ENCODE data around the gene FAM228A.
"Not testable (repeated sequence)": the region's sequence is repeated elsewhere in the genome, so short reads cannot be mapped to it uniquely, and the experiment has no call there.

FAM228A gene

DNA sequence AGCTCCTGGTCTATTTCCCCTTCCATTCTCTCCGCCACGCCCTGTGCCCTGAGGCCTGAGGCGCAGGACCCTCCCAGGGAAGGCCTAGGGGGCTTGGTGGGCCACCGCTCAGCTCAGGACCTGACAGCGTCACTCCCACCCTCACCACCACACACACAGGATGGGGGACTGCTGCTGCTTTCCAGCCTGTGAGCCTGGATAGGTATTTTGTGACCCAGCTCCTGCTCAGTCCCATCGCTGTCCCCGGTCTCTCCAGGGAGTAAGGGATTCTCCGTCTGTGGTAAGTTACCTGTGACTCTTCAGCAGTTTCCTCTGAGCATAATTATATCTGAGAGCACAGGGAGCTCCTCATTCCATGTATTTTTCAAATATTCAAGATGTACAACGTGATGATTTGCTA is 16.3 kb downstream of the FAM228A start:
- DNase-seq (ENCODE audit: low spot score): no peak

DNA sequence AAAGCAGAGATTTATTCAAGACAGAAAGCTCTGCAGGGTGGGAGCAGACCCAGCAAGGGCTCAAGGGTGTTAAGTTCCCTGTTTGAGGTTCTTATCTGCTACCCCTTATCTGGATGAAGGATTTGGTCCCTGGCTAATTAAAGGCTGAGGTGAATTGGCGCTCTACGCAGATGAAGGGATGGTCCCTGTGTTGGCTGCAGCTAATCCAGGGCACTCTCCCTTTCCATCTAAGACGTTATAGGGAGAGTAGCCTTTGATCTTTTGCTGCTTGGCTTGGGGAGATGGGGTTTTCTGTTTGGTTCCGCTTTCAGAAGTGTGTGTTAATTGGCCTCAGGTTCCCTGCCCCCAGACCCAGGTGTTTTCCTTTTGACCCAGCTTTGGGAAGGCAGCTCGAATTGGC is 17.0 kb downstream of the FAM228A start:
- DNase-seq (ENCODE audit: low spot score): no peak

DNA sequence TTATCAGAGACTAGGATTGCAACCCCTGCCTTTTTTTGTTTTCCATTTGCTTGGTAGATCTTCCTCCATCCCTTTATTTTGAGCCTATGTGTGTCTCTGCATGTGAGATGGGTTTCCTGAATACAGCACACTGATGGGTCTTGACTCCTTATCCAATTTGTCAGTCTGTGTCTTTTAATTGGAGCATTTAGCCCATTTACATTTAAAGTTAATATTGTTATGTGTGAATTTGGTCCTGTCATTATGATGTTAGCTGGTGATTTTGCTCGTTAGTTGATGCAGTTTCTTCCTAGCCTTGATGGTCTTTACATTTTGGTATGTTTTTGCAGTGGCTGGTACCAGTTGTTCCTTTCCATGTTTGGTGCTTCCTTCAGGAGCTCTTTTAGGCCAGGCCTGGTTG is 22.4 kb downstream of the FAM228A start:
- DNase-seq (ENCODE audit: low spot score): not testable (repeated sequence)

DNA sequence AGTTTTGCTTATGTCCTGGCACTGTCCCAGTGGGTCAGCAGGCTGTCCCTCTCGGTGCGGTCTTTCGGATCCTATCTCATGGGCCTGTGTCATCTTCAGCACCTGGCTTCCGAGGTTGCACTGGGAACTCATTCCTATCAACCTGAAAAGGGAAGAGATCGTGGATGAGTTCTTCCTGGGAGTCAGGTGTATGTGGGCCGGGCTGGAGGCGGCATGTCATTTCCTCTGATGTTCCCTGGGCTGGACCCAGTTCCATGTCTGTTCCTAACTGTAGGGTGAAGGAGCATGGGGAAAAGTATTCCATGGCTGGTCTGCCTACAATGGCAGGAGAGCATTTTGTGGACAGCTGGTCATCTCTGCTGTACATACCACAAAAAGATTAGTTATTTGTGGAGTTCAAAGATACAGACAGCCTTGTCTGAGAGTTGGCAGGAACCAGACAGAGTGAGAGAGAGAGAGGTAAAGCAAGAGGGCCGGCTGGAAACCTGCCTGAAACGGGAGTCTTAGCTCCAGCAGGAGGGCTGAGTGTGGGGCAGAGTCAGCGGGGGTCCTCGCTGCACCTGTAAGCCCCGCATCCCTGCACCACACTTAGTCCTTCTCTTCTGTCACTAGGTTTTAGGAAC is 25.2 kb downstream of the FAM228A start:
- no peak for DNase-seq (ENCODE audit: low spot score)

DNA sequence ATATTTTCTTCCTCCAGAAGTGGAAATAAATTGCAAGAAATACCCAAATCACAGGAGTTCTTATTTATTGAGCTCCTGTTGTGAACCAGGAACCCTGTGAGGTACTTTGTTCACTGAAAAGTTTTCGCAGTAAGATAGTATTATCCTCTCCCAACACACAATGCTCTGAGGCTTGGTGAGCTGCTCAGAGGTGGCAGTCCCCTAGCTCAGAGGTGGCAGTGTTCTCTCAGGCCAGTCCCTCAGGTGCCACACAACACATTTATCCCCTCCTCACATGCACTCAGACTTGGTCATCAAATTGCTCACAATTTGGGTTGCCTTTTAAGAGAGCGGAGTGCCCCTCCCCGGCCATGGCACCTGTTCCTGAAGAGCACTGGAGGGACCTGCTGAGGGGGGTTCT is 25.9 kb downstream of the FAM228A start:
- no peak for DNase-seq (ENCODE audit: low spot score)

DNA sequence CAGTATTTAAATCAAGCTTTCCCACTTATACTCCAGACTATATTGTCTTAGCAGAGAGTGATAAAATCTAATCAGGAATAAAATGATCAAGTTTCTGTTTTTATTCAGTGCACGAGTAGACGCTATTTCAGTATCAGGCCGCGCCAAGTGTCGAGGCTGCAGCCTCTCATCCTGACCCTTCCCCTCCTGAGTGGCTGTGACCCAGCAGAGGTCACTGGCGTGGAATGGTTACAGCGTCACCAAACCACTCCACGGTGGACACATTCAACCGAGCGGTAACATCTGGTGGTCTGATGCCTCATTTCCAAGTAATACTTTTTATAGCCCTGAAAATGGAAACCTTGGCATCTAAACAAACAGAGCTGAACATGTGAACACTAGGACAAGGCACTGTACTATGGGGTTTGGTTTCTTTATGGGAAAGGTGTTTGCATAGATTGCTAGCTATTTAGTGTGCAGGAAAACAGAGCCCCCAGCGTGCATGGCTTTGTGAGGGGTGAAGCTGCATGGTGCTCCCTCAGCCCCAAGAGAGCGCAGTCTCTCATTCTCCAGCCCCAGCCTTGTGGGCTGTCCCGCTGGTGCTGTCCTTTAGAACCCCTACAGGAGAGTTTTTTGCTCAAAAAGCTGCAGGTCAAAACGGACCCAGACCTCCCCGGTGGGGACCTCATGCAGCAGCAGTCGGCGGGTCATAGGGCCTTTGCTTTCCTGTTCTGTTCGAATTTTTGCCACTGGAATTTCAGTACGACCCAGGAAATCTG is 28.4 kb downstream of the FAM228A start:
- DNase-seq (ENCODE audit: low spot score): no peak

DNA sequence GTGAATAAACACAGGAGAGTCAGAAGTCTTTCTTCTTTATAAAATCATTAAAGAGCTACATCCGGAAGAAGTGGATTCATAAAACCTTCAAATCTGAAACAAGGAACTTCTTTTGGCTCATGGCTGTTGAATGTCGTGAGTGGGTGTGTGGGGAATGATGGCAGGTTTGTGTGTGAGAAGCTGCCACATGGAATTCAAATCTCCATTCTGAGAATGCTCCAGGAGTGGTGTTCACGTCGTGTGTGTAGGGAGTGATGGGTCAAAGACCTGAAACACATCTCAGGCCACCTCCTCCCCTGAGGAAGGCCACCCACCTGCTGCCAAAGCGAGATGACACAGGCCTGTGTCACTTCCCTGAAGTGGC is 28.9 kb downstream of the FAM228A start:
- DNase-seq (ENCODE audit: low spot score): no peak

DNA sequence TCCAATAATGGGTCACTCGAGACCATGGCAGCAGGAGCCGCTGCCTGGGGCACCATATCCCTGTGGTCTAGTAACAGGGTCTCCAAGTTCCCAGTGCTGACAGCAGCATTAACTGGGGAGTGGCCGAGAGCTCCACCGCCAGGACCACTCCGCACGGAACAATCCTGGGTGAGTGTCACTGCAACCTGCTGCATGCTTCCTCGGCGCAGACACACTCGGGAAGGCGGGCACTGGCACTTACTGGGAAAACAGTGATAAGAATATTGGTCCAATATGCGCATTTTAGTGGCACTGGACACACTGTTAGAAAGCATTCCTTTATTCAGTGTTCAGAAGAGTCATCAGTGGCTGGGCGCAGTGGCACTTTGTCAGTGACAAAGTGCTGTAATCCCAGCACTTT is 29.7 kb downstream of the FAM228A start:
- no peak for DNase-seq (ENCODE audit: low spot score)

DNA sequence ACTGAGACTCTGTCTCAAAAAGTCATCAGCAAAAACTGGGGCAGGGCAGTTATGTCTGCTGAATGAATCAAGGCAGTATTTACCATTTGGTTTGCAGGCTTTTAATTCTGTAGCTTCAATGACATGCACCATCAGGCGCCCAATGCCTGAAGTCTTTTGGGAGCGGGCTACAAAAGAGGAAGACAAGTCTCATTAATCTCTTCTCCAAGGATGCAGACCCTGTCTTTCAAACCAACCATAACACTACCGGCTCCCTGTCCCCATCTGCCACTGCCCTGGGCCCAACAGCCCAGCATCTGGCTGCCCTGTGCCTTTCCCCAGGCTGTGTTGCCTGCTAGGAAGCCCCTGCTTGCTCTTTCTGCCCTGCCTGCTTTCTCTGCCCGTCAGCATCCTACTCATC is 30.3 kb downstream of the FAM228A start:
- DNase-seq (ENCODE audit: low spot score): no peak

DNA sequence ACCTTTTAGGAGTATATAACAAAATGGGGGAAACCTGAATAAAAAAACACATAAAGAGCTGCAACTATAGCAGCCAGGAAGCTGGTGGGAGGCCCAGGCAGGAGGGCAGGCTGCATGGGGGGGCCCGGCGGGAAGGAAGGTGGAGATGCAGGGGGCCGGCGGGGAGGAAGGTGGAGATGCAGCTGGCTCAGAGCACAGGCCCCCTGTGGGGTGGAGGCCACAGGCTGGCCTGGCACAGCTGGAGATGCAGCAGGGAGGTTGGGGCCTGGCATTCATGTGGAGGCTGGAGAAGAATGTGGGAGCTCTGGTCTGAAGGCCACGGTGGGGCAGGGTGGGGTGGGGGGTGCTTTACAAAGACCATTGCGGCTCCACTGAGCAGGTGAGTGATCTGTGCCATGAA is 31.4 kb downstream of the FAM228A start:
- DNase-seq (ENCODE audit: low spot score): no peak

DNA sequence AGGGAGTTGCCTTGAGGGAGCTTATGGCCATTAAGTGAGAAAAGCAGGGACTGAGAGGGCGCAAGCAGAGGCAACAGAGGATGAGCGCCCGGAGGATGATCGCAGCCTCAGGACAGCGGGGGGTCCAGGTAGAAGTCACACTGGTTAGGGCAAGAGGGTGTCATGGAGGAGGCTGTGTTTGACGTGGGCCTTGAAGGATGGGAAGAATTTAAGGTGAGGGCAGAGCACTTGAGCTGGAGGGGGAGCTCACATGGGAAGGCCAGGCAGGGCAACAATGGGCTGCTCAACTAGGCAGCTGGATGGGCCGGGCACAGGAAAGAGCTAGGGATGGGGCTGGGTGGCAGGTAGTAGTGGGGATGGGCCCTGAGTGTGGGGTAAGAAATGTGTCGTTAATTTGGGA is 31.9 kb downstream of the FAM228A start:
- DNase-seq (ENCODE audit: low spot score): no peak

DNA sequence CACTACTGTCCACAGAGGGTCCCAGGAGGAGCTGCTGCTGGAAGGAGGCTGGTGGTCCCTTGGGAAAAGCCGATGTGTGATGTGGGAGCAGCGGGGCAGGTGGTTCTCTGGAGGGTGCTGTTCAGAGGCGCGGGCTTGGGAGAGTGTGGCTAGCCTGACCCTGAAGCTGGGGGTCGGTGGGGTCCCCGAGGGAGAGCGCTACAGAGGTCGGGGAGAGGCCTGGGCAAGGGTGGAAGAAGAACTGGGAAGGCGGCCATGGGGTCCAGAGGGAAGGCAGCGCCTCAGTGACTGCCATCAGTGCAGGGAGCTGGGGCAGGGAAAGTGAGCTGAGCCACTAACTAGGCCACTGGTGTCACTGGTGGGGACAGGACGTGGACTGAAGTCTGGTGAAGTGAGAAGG is 32.5 kb downstream of the FAM228A start:
- no peak for DNase-seq (ENCODE audit: low spot score)

DNA sequence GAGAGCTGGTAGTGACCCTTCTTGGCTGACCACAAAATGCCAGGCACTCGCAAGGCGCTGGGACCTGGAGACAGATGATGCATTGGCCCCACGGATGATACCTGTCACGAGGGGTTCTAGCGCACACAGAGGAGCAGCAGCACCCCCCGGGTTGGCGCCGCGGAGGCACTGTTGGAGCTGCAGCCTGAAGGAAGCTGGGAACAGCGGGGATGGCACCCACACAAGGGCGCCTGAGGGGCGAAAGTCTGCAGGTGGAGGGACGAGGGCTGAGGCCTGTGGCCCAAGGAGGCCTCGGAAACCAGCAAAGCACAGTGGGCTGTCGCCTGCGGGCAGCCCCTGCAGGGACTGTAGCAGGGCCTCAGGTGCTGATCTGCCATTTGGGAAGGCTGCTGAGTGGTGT is 33.6 kb downstream of the FAM228A start:
- no peak for DNase-seq (ENCODE audit: low spot score)

DNA sequence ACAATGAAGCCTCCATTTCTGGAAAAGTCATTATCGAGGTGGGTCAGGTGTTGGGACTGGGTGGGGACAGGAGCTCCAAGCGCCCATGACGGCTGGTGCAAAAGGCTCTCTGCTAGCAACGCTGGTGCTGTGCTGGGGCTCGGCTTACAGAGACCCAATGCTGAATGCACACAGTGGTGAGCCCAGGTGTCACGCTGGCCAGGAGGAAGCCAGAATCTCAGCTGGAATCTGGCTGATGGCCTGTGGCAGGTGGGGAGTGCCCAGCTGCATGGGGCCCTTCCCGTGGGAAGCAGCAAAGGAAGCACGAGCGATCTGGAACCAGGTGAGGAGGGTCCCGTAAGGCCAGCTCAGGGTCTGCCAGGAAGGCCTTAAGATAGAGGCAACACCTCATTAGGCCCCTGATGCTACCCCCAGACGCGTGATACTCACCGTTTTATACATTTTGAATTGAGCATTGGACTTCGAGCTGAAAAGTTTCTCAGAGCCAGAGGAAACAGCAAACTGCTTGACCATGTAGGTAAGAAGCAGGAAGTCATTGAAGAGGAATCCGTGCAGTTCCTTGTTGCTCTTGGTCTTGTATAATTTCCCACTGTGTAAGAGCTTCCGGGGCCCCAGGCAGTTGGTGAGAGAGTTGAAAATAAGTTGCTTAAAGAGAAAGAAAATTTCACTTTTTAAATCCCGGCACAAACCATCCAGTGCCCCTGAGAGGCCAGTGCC is 34.7 kb downstream of the FAM228A start:
- no peak for DNase-seq (ENCODE audit: low spot score)

DNA sequence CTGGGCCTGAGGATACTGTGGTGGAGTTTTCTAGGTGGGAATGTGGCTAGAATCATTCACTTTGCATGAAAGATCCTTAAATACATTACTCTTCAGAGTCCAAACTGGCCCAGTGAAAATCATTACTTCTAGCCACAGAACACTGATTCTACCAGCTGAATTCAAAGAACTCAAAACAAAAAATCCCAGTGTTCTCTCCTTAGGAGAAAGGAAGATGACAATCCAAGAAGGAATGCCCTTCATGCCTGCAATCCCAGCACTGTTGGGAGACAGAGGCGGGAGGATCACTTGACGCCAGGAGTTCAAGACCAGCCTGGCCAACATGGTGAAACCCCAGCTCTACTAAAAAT is 35.2 kb downstream of the FAM228A start:
- no peak for DNase-seq (ENCODE audit: low spot score)

DNA sequence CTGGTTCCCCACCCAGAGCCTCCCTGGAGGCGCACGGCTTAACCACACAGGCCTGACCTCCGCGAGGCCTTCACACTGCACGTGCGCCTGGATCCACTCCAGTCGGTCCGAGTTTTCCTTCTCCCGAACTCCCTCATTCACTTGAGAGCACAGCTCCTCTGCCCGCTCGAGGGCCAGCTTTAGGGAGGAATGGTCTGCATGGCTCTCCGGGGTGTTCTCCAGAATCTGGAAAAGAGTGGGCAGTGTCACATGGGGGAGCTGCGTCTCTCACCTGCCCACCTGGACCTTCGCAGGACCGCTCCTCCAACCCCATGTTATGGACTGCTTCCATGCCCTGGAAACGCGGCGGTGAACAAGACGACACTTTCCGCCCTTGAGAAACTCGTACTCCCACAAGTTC is 35.9 kb downstream of the FAM228A start:
- DNase-seq (ENCODE audit: low spot score): no peak

DNA sequence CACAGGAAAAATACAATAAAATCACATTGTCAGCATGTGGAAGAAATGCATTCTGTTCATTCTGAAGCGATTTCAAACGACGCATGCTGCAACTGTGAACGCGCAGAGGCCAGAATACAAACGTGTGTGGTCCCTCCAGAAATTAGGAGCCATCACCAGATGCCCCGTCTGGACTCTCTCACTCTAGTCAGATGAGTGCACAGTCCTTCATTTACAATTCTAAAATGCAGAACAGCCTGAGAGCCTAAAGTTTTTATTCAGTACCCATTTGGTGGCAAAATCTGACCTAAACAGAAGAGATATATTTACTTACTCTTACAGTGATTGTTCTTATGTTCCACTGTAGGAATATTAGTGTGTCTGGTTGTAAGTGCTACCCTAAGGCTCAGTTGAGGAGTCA is 36.6 kb downstream of the FAM228A start:
- no peak for DNase-seq (ENCODE audit: low spot score)

DNA sequence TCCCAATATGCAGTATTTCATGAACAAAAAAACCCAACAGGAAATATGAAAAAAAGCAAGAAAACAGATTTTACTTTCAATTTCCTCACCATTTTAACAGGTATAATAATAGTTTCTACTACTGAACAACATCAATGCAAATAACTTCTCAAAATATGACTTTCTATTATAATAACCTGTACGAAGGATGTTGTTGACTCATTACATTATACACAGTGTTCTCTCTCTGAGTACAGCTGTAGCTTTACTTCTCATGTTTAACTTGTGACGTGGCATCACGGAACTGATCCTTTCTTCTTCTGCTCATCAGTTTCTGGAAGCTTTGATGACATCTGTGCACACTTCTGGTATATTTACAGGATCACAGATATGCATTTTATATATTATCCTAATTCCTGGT is 40.0 kb downstream of the FAM228A start:
- no peak for DNase-seq (ENCODE audit: low spot score)

DNA sequence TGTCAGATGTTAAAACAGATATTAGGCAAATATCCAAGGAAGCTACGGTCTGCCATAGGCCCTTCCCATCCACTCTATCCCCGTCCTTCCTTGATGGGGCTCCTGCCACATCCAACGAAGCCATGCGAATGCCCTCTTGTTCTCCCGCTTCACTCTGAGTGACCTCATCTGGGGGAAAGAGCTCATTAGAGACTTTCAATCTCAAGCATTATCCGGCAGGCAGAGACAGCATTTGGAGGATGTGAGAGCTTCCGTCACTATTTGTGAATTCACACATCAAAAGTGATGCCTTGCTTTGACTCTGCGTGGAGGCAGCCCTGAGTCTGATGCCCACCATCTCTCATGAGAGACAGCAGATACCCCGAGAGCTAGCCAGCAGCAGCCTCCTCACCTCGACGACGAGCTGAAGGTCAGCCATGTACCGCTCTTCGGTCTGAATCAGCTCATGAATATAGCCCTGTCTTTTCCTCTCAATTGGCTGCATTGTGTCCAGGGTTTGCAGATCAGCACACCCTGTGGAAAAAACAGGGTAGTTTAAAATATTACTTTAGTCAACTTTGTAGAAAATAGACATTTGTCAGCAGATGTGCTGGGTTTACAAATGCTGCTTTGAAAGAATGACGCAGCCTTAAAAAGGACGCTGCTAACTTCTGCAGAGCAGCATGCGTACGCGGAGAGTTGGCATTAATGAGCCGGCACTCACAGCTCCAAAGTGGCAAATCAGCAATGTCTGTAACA is 45.9 kb downstream of the FAM228A start:
- no peak for DNase-seq (ENCODE audit: low spot score)

DNA sequence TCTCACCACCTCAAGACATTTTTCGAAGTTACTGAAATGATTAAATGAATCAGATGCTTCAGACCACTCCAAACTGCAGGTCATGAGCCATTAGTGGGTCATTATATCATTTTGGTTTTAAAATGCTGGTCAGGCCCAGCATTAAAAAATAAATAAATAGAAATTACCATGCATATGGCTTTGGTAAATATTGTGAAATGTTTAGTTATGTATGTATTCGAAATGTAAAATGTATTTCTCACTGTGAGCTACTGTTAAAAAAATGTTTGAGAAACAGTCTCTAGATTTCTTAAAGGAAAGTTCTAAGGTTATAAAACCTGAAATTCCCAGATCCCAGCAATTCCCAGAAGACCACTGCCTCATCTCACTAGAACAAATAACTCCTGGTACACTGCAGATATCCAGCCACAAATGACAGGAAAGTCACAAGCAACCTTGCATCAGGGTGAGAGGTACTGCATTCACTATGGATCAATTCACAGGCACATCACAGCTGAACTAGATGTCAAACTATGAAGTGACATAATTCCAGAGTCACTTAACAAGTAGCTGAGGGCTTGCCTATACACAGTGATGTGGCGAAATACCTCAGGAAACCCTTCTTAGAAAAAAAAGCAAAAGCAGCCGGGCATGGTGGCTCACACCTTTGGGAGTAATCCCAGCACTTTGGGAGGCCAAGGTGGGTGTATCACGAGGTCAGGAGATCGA is 46.6 kb downstream of the FAM228A start:
- no peak for DNase-seq (ENCODE audit: low spot score)

DNA sequence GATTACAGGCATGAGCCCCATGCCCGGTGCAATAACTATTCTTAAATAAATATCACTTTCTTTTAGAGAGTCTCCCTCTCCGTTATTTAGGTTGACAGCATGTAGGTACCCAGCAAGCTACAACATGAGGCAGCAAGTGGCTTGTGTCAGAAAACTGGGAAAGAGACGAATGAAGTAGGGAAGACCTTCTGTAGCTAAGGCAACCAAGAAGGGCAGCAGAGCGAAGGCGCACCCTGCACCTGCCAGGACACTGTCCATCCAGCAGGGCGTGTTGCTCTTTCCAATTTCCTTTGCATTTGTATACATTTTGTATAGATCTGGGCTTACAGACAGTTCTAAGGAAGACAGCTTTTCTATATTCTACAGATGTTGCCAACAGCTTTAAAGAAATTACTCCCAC is 48.1 kb downstream of the FAM228A start:
- no peak for DNase-seq (ENCODE audit: low spot score)

DNA sequence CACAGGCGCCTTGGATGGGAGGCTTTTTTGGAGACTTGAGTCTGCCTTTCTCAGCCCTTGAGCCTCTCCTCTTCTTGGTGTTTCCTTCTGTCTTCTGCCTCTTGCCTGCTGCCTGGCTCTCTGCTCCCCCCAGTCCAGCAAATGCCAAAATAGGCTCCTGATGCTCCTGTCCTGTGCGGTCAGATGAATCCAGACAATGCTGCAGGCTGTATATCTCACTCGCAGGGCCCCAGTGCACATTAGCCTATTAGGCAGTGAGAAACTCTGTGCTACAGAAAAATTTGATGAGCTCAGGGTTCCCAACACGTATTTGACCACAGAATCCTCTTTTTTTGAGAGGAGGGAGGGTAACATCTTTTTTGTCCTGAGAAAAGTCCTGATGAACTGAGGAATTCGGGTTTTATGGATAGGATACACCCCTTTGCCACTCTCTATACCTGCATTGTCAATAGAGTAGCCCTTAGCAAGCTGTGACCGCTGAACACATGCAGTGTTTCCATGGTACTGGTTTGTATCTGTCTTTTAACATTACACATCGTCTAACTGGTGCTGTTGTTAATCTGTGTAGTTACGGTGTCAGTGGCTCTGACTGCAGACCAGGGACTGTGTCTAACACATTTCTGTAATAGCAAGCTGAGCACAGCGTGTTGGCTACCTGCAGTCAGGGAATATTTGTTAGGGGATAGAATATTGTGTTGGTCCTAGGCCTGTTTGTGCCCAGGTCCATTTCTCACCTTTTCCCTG is 50.8 kb downstream of the FAM228A start:
- DNase-seq (ENCODE audit: low spot score): no peak

Data from LoVo (cell line).